Brain microvascular endothelial cell (primary cell): ENCODE measurements around the gene OSBPL7.

Experiments
- DNase-seq: peaks from one replicate; pipeline ENCODE4 v3.0.0-alpha.2; 2020
- H3K27ac ChIP-seq: fragments of 250-450 bp; sonication (Bioruptor Pico); 2 replicates; pipeline ENCODE4 v1.5.1; 2020; ENCODE audit warnings: mild to moderate bottlenecking, moderate library complexity
- H3K27me3 ChIP-seq: fragments of 250-450 bp; sonication (Bioruptor Pico); replicated peaks from 2 replicates; pipeline ENCODE4 v1.5.1; 2020; ENCODE audit warnings: mild to moderate bottlenecking
- H3K36me3 ChIP-seq: fragments of 250-450 bp; sonication (Bioruptor Pico); replicated peaks from 2 replicates; pipeline ENCODE4 v1.5.1; 2020; ENCODE audit warnings: mild to moderate bottlenecking
- H3K4me3 ChIP-seq: 2 replicates; pipeline ENCODE4 v1.5.1; 2011; ENCODE audit warnings: low read depth, mild to moderate bottlenecking, control low read depth, low read length, moderate library complexity
- CTCF ChIP-seq: IDR thresholded peaks from 2 replicates; pipeline ENCODE4 v1.5.1; 2011; ENCODE audit warnings: low read depth, mild to moderate bottlenecking, moderate library complexity, low read length, control low read depth, inconsistent platforms; ENCODE audit errors: missing control alignments
- in situ Hi-C: cut with HindIII; loops from 2 replicates; pipeline ENCODE4 v1.10.0; 2017; ENCODE audit warnings: low sequenced_read_pairs, low pct_ligation_motif_present

The OSBPL7 gene

GRCh38 chr17:47866941-47867340, 45.3 kb upstream of the OSBPL7 start:
- no peaks in the 10 kb centered on the region for H3K36me3 ChIP-seq
- H3K27me3 ChIP-seq = peaks cover 24% of the 10 kb centered on the region
- no peak for DNase-seq
- no peak overlapping the region for H3K4me3 ChIP-seq
- in situ Hi-C loops = no loop called here
- H3K27ac ChIP-seq = no peak overlapping the region
- TF ChIP-seq CTCF = no peak

DNA sequence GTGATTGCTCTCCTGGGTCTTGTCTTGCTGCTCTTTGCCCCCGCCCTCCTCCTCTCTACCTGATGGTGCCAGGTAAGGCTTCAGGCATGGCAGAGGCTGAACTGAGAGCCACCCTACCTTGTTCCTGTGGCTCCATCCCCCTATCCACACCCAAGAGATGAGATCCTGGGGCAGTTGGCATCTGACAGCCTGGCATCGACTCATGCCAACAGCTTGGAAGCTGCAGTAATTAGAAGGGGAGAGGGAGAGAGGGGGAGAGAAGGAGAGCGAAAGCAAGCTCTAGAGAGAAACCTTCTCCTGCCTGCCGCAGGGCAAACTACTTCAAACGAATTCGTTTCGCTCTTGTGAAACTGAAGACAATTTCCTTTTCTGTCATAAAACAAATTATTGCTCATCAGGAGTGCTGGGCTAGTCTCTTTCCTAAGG, 43.2 kb upstream of the OSBPL7 start:
- Histone ChIP-seq H3K36me3 (no peaks in the 10 kb centered on the region), H3K4me3 (no peak overlapping the region), H3K27ac (no peak overlapping the region), H3K27me3 (peaks cover 6% of the 10 kb centered on the region)
- in situ Hi-C loops = no loop called here
- TF ChIP-seq CTCF = no peak
- no peak for DNase-seq

DNA sequence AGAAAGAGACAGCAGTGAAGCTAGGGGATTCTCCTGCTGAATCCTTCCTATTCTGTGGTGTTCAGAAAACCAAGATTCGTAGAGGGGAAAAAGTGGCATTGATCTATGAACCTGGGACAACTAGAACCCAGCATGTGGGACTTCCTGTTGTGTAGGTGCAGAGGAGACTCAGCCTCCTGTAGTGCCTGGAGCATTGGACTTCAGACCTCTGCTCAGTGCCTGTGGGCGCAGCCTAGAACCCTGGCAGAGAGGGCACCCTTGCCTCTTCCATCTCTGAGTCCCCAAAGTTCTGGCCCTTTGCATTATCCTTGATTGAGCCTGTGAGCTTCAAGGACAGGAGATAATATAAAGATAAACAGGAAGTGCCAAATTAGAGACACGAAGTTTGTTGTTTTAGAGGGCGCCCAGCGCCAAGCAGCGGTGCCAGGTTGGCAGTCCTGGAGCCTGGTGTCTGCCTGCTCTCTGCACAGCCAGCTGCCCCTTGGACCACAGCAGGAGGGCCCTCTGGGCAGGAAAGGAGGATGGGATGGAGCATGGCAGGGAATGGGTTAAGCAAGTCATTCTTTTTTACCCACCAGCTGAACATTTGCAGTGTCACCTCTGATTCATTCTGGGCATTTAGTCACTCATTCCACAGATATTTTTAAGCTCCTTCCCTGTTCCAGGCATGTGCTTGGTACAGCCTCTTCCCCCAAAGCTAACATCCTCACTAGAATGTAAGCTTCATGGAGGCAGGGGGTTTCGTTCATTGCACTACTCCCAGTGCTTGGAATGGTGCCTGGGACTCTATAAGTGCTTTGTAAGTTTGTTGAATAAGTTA, 41.2 kb upstream of the OSBPL7 start:
- Histone ChIP-seq H3K27me3 (no peaks in the 10 kb centered on the region), H3K4me3 (no peak overlapping the region), H3K27ac (peak overlapping the region; percentile 2), H3K36me3 (no peaks in the 10 kb centered on the region)
- in situ Hi-C loops = no loop called here
- DNase-seq = peak; percentile 67
- no peak for TF ChIP-seq CTCF

GRCh38 chr17:47860386-47860785, 38.8 kb upstream of the OSBPL7 start:
- DNase-seq = no peak
- Histone ChIP-seq H3K4me3 (no peak overlapping the region), H3K27me3 (no peaks in the 10 kb centered on the region), H3K27ac (no peak overlapping the region), H3K36me3 (no peaks in the 10 kb centered on the region)
- in situ Hi-C loops = no loop called here
- no peak for TF ChIP-seq CTCF

DNA sequence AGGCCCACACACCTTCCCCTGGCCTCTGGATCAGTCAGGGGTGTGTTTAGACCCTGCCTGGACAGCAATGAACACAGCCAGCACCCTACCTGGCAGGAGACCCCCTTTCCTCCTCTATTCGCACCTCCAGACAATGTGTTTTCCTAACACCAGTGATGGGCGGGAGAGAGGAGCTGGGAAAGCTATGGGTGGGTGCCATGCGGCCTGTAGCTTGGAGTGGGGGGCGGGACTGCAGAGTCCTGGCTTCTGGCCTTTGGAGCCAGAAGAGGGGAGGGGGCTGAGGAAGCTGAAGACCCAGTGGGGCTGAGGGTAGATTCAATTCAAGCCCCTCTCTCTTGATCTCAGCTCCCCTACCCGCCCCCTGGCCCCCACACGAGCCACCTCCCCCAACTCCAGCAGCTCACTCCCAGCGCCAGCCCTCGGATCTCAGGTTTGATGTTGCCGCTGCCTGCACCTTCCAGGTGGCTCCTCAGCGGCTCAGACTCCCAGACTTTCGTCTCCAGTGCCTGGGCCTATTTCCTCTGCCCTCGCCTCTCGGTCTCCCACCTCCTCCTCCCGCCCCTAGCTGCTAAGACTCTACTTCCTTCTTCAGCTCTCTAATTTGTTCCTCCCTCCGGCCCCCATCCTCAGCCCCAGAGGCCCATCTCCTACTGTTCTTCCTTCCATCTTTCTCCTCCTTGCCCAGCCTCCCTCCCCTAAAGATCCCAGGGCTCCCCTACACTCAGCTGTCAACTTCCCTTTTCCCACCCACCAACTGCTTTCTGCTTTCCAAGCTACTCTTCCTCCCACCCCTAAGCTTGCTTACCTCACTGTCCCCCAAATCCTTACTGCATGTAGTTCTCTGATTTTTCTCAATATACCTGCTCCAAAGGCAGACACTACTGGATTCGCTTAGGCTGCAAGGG, 36.2 kb upstream of the OSBPL7 start:
- no peak for DNase-seq
- Histone ChIP-seq H3K27me3 (peaks cover 20% of the 10 kb centered on the region), H3K4me3 (no peak overlapping the region), H3K36me3 (no peaks in the 10 kb centered on the region), H3K27ac (no peak overlapping the region)
- in situ Hi-C loops = no loop called here
- no peak for TF ChIP-seq CTCF
